ENCODE results near the gene PET117. TPM values are rescaled to one million over a fixed set of nuclear protein-coding genes. Genes with fewer than 3 reads are reported as not detected.
"Not testable (repeated sequence)": the region's sequence is repeated elsewhere in the genome, so short reads cannot be mapped to it uniquely, and the experiment has no call there.

The PET117 gene
- total and polyA plus RNA-seq, 8 donors: 10.3 to 16.4 (median 14.0) TPM

DNA sequence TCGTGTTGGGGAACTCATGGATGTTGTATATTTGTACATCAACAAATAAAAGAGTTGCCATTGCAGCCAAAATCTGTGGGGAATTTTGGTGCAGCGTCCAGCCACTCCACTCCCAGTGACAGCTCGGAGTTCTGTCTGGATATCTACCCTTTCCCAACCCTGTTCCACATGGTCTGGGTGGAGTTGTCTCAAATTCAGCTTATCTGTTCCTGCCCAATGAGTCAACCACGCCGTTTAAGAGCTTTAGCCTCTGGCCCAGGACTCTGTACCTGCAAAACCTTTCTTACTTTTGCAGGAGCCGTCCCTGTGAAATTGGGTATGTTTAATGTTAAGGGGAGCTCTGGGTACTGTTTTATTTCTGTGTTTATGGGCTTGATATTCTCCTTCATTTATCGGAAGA is 46.0 kb upstream of the PET117 start:
- H3K4me3 ChIP-seq: no peak overlapping the region
- intact Hi-C loops (cut with DNase I): no loop called here

DNA sequence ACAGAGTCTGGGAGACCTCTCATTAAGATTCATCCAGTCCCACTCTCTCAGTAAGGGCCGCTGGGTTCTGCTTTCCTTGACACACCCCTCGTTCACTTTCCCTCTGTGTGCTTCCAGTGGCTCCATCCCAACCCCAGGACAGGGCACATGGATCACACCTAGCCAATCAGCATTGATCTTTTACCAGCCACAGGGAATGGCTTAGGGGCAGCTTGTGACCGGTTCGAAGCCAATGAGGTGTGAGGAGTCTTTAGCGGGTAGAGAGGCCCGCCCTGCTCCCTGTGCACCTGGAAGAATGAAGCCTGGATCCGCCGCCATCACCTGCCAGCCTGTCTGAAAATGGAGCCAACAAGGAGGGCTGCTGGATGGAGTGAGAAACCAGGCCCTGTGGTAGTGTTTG is 44.8 kb upstream of the PET117 start:
- no peak for ATAC-seq
- TF ChIP-seq, protein P1, sequence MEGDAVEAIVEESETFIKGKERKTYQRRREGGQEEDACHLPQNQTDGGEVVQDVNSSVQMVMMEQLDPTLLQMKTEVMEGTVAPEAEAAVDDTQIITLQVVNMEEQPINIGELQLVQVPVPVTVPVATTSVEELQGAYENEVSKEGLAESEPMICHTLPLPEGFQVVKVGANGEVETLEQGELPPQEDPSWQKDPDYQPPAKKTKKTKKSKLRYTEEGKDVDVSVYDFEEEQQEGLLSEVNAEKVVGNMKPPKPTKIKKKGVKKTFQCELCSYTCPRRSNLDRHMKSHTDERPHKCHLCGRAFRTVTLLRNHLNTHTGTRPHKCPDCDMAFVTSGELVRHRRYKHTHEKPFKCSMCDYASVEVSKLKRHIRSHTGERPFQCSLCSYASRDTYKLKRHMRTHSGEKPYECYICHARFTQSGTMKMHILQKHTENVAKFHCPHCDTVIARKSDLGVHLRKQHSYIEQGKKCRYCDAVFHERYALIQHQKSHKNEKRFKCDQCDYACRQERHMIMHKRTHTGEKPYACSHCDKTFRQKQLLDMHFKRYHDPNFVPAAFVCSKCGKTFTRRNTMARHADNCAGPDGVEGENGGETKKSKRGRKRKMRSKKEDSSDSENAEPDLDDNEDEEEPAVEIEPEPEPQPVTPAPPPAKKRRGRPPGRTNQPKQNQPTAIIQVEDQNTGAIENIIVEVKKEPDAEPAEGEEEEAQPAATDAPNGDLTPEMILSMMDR (IDR thresholded peaks at IDR 0.05): no peak
- intact Hi-C loops (cut with DNase I): no loop called here
- H3K27ac ChIP-seq: no peak overlapping the region
- H3K4me3 ChIP-seq: no peak overlapping the region
- H3K27me3 ChIP-seq: peaks cover 0 to 11% of the 10 kb centered on the region in 2 donors
- H3K9me3 ChIP-seq: no peaks in the 10 kb centered on the region
- no peaks in the 10 kb centered on the region for H3K4me1 ChIP-seq
- no peak for DNase-seq
- H3K36me3 ChIP-seq: no peaks in the 10 kb centered on the region

More for the DNA sequence above, 46.0 kb upstream of the PET117 start:
- Histone ChIP-seq H3K4me1 (no peaks in the 10 kb centered on the region), H3K27ac (no peak overlapping the region), H3K9me3 (no peaks in the 10 kb centered on the region), H3K36me3 (no peaks in the 10 kb centered on the region), H3K27me3 (peaks cover 0 to 11% of the 10 kb centered on the region in 2 donors)
- DNase-seq: no peak
- TF ChIP-seq, protein P1 (IDR thresholded peaks at IDR 0.05): no peak
- no peak for ATAC-seq

DNA sequence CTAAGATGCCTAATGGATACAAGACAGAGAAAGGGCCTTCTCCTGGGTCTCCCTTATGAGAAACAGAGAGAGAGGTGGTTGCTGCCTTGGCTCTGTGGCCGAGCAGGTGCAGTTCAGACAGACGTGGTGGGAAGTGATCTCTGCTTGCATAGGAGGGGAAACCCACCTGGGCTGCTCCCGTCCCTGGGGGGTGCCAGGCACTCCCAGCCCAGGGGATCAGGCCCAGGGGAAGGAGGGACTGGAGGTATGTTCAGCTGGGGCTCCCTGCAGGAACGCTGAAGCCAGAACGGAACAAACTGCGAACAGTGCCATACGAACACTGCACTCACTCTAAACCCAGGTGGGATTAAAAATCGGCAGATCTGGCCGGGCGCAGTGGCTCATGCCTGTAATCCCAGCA is 44.3 kb upstream of the PET117 start:
- TF ChIP-seq, protein P1 (IDR thresholded peaks at IDR 0.05): no peak
- intact Hi-C loops (cut with DNase I): no loop called here

DNA sequence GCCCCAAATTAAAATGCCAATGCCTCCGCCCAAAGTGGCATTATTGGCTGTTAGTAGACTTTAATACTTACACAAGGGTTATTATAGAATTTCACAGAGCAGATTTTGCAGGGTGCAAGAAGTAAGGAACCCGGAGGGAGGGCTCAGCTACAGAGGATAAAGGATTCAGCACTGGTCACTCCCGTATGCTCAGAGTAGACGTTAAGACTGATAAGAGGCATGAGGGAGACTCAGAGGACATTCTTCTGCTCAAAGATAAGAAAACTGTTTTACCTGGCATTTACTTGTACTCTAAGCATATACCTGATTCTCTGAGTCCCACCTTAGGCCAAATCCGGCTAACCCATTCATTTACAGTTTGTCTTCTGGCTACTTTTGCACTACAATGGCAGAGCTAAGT is 43.5 kb upstream of the PET117 start:
- Histone ChIP-seq H3K36me3 (no peaks in the 10 kb centered on the region), H3K27me3 (peaks cover 0 to 11% of the 10 kb centered on the region in 2 donors), H3K27ac (no peak overlapping the region), H3K9me3 (no peaks in the 10 kb centered on the region), H3K4me1 (no peaks in the 10 kb centered on the region), H3K4me3 (no peak overlapping the region)
- TF ChIP-seq, protein P1 (IDR thresholded peaks at IDR 0.05): no peak
- intact Hi-C loops (cut with DNase I): no loop called here
- ATAC-seq: no peak
- no peak for DNase-seq

More for the DNA sequence above, 44.3 kb upstream of the PET117 start:
- H3K27me3 ChIP-seq: peaks cover 0 to 11% of the 10 kb centered on the region in 2 donors
- H3K9me3 ChIP-seq: no peaks in the 10 kb centered on the region
- DNase-seq (no peak), ATAC-seq (no peak)
- no peaks in the 10 kb centered on the region for H3K4me1 ChIP-seq
- H3K4me3 ChIP-seq: no peak overlapping the region
- H3K36me3 ChIP-seq: no peaks in the 10 kb centered on the region
- no peak overlapping the region for H3K27ac ChIP-seq

DNA sequence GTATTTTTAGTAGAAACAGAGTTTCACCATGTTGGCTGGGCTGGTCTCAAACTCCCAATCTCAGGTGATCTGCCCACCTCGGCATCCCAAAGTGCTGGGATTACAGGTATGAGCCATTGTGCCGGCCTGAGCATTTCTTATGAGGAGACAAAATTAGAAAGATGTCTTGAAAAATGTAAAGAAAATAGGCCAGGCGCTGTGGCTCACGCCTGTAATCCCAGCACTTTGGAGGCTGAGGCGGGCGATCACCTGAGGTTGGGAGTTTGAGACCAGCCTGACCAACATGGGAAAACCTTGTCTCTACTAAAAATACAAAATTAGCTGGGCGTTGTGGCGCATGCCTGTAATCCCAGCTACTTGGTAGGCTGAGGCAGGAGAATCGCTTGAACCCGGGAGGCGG is 37.1 kb upstream of the PET117 start:
- intact Hi-C loops (cut with DNase I); H3K36me3 ChIP-seq; ATAC-seq; H3K9me3 ChIP-seq; DNase-seq; H3K27me3 ChIP-seq; H3K4me1 ChIP-seq; H3K4me3 ChIP-seq; H3K27ac ChIP-seq: not testable (repeated sequence)

DNA sequence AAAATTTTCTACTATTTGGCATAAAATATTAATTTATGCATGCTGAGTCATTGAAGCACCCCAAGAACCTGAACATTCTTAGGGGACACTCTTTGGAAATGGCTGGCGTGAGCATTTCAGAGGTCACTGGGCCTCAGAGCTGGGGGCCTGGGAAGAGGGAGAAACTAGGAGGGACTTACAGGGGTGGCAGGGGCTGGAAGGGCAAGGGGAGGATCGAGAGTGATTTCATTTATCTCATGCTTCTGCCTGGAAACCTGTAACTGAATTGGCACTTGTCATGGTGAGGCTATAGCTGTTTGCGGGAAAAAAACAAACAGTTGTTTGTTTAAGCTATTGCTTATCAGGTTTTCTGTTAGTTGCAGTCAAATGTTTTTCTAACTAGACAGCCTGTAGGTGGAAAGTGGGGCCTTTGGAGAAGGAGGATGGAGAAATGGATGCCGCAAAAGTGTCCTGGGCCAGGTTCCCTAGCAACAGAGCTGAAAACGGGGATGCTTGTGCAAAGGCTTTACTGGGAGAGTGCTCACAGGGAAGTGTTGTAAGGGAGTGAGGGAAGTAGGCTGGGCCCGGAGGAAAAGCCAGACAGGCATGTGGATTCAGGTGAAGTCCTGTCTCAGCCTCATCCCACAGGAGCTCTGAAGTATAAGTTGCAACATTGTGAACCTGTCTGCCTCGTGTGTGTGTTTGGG is 36.4 kb upstream of the PET117 start:
- no peak for DNase-seq
- H3K4me3 ChIP-seq: no peak overlapping the region
- TF ChIP-seq, protein P1 (IDR thresholded peaks at IDR 0.05): no peak
- no peaks in the 10 kb centered on the region for H3K4me1 ChIP-seq
- H3K27me3 ChIP-seq: no peaks in the 10 kb centered on the region
- intact Hi-C loops (cut with DNase I): no loop called here
- H3K9me3 ChIP-seq: no peaks in the 10 kb centered on the region
- ATAC-seq: no peak
- no peaks in the 10 kb centered on the region for H3K36me3 ChIP-seq
- no peak overlapping the region for H3K27ac ChIP-seq

Data from left lung (tissue), 10 donors.